MV-4-11 (cell line): ENCODE data around the gene NKX3-2.

Experiments used
- DNase-seq: peaks from one replicate; lab custom pipeline; 2025; lab: John Stamatoyannopoulos, UW

The NKX3-2 gene

DNA sequence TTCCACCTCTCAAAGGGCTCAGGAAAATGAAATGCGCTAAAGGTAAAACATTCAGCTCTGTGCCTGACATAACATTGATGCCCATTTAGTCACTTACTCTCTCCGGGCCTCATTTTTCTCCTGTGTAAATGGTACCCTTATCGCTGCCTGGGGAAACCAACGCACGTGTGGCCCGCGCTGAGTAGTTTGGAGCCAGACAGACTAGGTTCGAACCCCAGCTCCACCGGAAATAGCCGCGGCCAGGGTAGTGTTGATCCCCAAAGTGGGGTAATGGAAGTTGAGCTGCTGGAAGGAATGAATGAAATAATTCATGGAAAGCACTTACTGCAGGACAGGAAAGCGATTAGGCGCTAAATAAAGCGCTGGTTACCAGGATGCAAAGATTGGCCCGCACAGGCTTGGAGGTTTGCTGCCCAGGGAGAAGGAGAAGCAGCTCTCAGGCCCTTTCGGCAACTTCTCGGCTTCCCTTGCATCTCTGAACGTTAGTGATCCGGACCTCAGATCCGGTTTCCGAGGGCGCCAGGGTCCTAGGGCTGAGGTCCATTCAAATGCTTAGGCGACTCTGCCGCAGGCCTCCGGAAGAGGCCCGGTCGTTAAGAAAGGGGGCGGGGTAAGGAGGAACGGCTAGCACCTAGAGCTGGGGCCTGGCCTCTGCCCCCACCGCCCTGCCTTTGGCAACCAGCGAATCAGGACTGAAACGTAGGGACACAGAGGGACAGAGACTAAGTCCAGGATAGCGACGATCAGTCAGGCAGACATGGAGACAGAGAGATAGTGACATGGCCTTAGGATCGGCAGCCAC is 13.3 kb downstream of the NKX3-2 start:
- peak; percentile 29 for DNase-seq

- no peak for DNase-seq
Observed at GRCh38 chr4:13529128-13529919, 15.0 kb downstream of the NKX3-2 start.

DNA sequence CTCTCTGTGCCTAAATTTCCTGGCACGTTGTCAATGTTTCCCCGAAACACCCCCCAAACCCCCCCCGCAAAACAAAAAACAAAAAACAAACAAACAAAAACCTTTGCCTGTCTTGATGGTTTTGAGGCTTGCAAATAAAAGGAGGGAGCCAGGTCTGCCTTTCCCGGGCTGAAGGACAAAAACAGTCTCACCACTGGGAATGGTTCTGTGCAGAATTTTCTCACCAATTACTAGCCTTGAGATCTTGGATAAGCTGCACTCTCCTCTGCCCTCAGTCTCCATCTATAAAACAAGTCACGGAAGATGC is 15.5 kb downstream of the NKX3-2 start:
- DNase-seq = no peak

- peak; percentile 91 for DNase-seq
Observed at GRCh38 chr4:13527981-13528820, 16.1 kb downstream of the NKX3-2 start.

- DNase-seq = no peak
Observed at GRCh38 chr4:13527192-13527980, 16.9 kb downstream of the NKX3-2 start.

GRCh38 chr4:13526658-13527057 is 17.6 kb downstream of the NKX3-2 start:
- no peak for DNase-seq

- DNase-seq = no peak
Observed at GRCh38 chr4:13525606-13526281, 18.6 kb downstream of the NKX3-2 start.

DNA sequence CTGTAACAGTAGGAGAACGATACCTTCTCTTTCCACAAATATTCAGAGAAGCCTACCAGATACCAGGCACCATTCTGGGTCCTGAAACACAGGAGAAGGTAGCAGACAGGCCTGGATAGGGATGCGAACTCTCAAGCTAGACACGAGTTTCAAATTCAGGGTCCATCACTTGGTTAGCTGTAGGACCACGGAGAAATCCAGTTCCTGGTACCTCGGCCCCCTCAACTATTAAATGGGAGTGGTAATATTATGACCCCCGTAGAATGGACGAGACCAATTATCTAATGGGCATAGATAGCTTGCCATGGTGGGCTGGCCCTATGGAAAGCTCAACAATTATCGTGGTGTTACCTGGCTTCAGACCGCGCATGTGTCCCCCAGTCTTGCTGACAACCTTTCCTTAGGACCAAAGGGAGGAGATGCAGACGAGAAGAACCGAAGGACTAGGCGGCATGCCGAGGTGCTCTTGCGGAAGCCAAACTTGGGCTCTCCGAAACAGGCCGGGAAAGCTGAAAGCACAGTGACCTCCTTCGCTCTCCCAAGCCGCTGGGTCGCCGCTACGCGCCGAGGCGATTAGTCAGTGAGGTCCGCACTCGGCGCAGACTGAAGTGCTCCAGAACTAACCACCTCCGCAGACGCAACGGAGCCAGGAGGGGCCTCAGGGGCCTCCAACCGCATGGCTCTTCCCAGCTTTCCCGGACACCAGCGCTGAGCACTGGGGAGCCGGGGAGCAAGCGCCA is 19.6 kb downstream of the NKX3-2 start:
- no peak for DNase-seq

- no peak for DNase-seq
Observed at GRCh38 chr4:13523591-13524503, 20.5 kb downstream of the NKX3-2 start.

GRCh38 chr4:13523105-13523477 is 21.2 kb downstream of the NKX3-2 start:
- DNase-seq = no peak

GRCh38 chr4:13522282-13523104 is 21.8 kb downstream of the NKX3-2 start:
- DNase-seq = no peak

GRCh38 chr4:13521047-13521446 is 23.3 kb downstream of the NKX3-2 start:
- DNase-seq = no peak

GRCh38 chr4:13516315-13516860 is 27.9 kb downstream of the NKX3-2 start:
- no peak for DNase-seq

- DNase-seq = no peak
Observed at GRCh38 chr4:13515268-13515667, 29.0 kb downstream of the NKX3-2 start.

- DNase-seq = peak; percentile 42
Observed at GRCh38 chr4:13514722-13515121, 29.6 kb downstream of the NKX3-2 start.

GRCh38 chr4:13511101-13511500 is 33.2 kb downstream of the NKX3-2 start:
- no peak for DNase-seq

GRCh38 chr4:13509442-13509841 is 34.9 kb downstream of the NKX3-2 start:
- no peak for DNase-seq

DNA sequence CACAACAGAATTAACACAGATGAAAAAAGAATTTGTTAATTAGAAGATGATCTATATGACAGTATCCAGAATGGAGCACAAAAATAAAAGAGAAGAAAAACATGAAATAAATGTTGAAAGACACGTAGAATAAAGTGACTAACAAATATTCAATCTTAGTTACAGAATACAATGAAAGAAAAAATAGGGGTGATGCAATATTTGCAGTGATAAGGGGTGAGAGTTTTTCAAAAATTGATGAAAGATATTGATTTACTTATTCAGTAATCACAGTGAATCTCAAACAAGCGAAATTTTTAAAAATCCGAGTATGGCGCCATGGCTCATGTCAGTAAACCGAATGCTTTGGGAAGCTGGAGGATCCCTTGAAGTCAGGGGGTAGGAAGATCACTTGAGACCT is 39.9 kb downstream of the NKX3-2 start:
- DNase-seq = no peak
